ENCODE measurements around the gene TMEM119.

Gene TMEM119

GRCh38 chr12:108606492-108606891, 8.6 kb upstream of the TMEM119 start:
- TF ChIP-seq CTCF (IDR thresholded peaks at IDR 0.05; ENCODE audit: extremely low read depth, missing control alignments) = no peak
- no peak for DNase-seq (ENCODE audit: low spot score)

DNA sequence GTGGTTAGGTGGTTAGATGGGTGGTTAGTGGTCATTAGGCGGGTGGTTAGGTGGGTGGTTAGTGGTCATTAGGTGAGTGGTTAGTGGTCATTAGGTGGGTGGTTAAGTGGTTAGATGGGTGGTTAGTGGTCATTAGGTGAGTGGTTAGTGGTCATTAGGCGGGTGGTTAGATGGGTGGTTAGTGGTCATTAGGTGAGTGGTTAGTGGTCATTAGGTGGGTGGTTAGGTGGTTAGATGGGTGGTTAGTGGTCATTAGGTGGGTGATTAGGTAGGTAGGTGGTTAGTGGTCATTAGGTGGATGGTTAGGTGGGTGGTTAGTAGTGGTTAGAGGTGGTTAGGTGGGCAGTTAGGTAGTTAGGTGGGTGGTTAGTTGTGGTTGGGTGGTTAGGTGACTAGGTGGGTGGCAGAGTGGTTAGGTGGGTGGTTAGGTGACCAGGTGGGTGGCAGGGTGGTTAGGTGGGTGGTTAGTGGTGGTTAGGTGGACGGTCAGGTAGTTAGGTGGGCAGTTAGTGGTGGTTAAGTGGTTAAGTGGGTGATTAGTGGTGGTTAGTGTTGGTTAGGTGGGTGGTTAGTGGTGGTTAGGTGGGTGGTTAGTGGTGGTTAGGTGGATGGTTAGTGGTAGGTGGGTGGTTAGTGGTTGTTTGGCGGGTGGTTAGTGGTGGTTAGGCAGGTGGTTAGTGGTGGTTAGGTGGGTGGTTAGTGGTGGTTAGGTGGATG, 8.0 kb upstream of the TMEM119 start:
- TF ChIP-seq CTCF (IDR thresholded peaks at IDR 0.05; ENCODE audit: extremely low read depth, missing control alignments) = no peak
- DNase-seq (ENCODE audit: low spot score) = no peak

DNA sequence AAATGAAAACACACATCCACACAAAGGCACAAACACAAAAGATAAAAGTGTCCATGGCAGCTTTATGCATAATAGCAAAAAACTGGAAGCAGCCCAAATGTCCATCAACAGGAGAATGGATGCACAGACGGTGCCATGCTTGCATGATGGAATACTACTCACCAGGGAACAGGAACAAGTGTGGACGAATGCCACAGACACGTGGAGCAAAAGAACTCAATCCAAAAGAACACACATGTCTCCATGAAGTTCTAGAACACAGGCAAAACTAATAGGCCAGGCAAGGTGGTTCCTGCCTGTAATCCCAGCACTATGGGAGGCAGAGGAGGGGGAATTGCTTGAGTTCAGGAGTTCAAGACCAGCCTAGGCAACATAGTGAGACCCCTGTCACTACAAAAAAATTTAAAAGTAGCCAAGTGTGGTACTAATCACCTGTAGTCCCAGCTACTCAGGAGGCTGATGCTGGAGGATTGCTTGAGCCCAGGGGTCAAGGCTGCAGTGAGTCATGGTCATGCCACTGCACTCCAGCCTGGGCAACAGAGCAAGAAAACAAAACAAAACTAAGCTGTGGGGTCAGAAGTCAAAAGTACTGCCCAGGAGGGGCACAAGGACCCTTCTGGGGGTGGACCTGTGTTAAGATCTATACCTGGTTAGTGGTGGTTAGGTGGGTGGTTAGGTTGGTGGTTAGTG, 7.3 kb upstream of the TMEM119 start:
- DNase-seq (ENCODE audit: low spot score) = no peak
- TF ChIP-seq CTCF (IDR thresholded peaks at IDR 0.05; ENCODE audit: extremely low read depth, missing control alignments) = no peak

DNA sequence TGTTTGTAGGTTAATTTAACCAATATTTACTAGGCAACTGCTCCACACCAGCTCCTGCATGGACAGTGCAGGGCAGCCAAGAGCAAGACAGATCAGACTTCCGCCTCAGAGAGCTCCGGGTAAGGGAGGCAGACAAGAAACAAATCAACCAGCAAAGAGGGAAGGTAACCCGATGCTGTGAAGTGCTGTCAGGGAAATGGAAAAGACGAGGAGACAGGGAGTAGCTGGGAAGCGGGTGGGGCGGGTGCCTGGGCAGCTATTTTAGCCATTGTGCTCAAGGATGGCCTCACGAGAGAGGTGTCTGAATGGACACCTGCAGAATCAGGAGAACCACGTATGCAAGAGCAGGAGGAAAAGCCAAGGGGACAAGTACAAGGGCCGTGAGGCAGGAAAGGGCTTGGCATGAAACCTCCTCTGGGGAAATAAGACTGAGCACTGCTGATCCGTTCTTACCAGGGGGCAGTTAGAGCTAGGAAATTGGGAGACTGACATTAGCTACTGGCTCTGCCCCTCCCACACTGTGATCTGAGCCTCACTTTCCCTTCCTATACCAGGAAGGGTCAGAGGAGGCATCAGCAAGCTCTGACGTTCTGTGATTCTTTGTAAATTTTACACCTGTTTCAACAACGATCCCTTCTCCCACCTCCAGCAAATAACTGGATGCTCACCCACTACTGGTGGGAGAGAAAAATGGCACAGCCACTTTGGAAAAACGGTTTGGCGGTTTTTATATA, 6.5 kb upstream of the TMEM119 start:
- no peak for TF ChIP-seq CTCF (IDR thresholded peaks at IDR 0.05; ENCODE audit: extremely low read depth, missing control alignments)

GRCh38 chr12:108603743-108604142, 5.9 kb upstream of the TMEM119 start:
- DNase-seq (ENCODE audit: low spot score) = no peak
- TF ChIP-seq CTCF (IDR thresholded peaks at IDR 0.05; ENCODE audit: extremely low read depth, missing control alignments) = no peak

More for the DNA sequence above, 6.5 kb upstream of the TMEM119 start:
- DNase-seq (ENCODE audit: low spot score) = no peak

GRCh38 chr12:108602976-108603704, 5.3 kb upstream of the TMEM119 start:
- DNase-seq (ENCODE audit: low spot score) = no peak
- no peak for TF ChIP-seq CTCF (IDR thresholded peaks at IDR 0.05; ENCODE audit: extremely low read depth, missing control alignments)

All from GM20000 (cell line).